Mesendoderm (in vitro differentiated cells): ENCODE measurements around the gene SHROOM2.

Experiments used
- DNase-seq: peaks from one replicate; pipeline ENCODE4 v3.0.0; 2013
- H2AK5ac ChIP-seq: 2 replicates; pipeline ENCODE4 v1.6.1; 2013; ENCODE audit warnings: low read length, inconsistent platforms
- H2BK120ac ChIP-seq: 2 replicates; pipeline ENCODE4 v1.6.1; 2013; ENCODE audit warnings: low read depth, mild to moderate bottlenecking, low read length, moderate library complexity, mixed read lengths
- H2BK15ac ChIP-seq: replicated peaks from 2 replicates; pipeline ENCODE4 v1.6.1; 2013; ENCODE audit warnings: low read depth, mild to moderate bottlenecking, moderate library complexity
- H2BK5ac ChIP-seq: 2 replicates; pipeline ENCODE4 v1.6.1; 2013; ENCODE audit warnings: low read length, inconsistent platforms
- H3K18ac ChIP-seq: 2 replicates; pipeline ENCODE4 v1.6.1; 2013; ENCODE audit warnings: mild to moderate bottlenecking, low read length, mixed read lengths
- H3K23ac ChIP-seq: one replicate; pipeline ENCODE4 v1.6.1; 2013; ENCODE audit warnings: low read length
- H3K27ac ChIP-seq: 2 replicates; pipeline ENCODE4 v1.5.1; 2013; ENCODE audit warnings: low read depth, mild to moderate bottlenecking, inconsistent platforms, low read length, moderate library complexity
- H3K27me3 ChIP-seq: 2 replicates; pipeline ENCODE4 v1.6.1; 2013; ENCODE audit warnings: low read length, control low read depth, mild to moderate bottlenecking, inconsistent platforms; ENCODE audit not compliant: insufficient read depth, poor library complexity
- H3K36me3 ChIP-seq: 2 replicates; pipeline ENCODE4 v1.6.1; 2013; ENCODE audit warnings: low read length, inconsistent platforms; ENCODE audit not compliant: control insufficient read depth, insufficient read depth
- H3K4ac ChIP-seq: one replicate; pipeline ENCODE4 v1.6.1; 2013; ENCODE audit warnings: low read depth, mild to moderate bottlenecking, low read length, moderate library complexity
- H3K4me1 ChIP-seq: 2 replicates; pipeline ENCODE4 v1.6.1; 2013; ENCODE audit warnings: low read depth, low read length, inconsistent platforms; ENCODE audit not compliant: control insufficient read depth
- H3K4me2 ChIP-seq: 2 replicates; pipeline ENCODE4 v1.6.1; 2013; ENCODE audit warnings: low read length
- H3K4me3 ChIP-seq: 2 replicates; pipeline ENCODE4 v1.5.1; 2013; ENCODE audit warnings: mild to moderate bottlenecking, low read length
- H3K56ac ChIP-seq: one replicate; pipeline ENCODE4 v1.6.1; 2013; ENCODE audit warnings: low read length
- H3K79me1 ChIP-seq: 2 replicates; pipeline ENCODE4 v1.6.1; 2013; ENCODE audit warnings: low read length, inconsistent platforms
- H3K79me2 ChIP-seq: 2 replicates; pipeline ENCODE4 v1.6.1; 2013; ENCODE audit warnings: mild to moderate bottlenecking, low read length; ENCODE audit not compliant: control insufficient read depth, insufficient read depth
- H3K9ac ChIP-seq: 2 replicates; pipeline ENCODE4 v1.6.1; 2013; ENCODE audit warnings: low read length, inconsistent platforms
- H4K5ac ChIP-seq: one replicate; pipeline ENCODE4 v1.6.1; 2013; ENCODE audit warnings: low read length
- H4K8ac ChIP-seq: one replicate; pipeline ENCODE4 v1.6.1; 2013; ENCODE audit warnings: low read depth, mild to moderate bottlenecking, control low read depth, low read length, moderate library complexity
- WGBS: extraction: QIAGEN DNeasy Blood & Tissue Kit; methylation state at CpG from one replicate; pipeline ENCODE4 v1.1.7; 2013; ENCODE audit warnings: low lambda C conversion rate, missing lambda C conversion rate; ENCODE audit not compliant: insufficient coverage; ENCODE audit errors: extremely low coverage; 5-methylcytosine and 5-hydroxymethylcytosine counted together

The SHROOM2 gene

DNA sequence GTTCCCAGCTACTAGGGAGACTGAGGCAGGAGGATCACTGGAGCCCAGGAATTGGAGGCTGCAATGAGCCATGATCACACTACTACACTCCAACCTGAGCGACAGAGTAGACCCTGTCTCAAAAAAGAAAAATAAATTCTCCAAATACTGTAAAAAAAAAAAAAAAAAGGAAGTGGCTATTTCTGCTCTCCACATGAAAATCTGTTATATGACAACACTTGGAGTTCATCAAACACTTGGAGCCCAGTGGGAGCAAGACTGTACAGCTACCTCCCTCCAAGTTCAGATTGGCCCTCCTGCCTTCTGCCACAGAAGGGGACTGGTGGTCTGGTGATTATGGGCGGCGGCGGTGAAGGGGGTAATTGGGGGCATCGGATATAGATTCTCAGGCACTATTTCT lies 172.0 kb downstream of the SHROOM2 start:
- Histone ChIP-seq H3K4me3 (no peak overlapping the region), H4K5ac (no peak overlapping the region), H2BK15ac (no peak overlapping the region), H3K36me3 (no peaks in the 10 kb centered on the region), H3K4me2 (no peak overlapping the region), H3K56ac (no peak overlapping the region), H3K27me3 (no peaks in the 10 kb centered on the region), H3K79me1 (no peaks in the 10 kb centered on the region), H3K79me2 (no peaks in the 10 kb centered on the region), H3K23ac (no peak overlapping the region), H3K4ac (no peak overlapping the region), H3K4me1 (no peaks in the 10 kb centered on the region), H4K8ac (no peak overlapping the region), H2BK5ac (no peak overlapping the region), H2BK120ac (no peak overlapping the region), H3K18ac (no peak overlapping the region), H2AK5ac (no peak overlapping the region), H3K9ac (no peak overlapping the region), H3K27ac (no peak overlapping the region)
- DNase-seq = no peak
- no CpG with 5 or more reads among the region's 5 CpGs for WGBS

DNA sequence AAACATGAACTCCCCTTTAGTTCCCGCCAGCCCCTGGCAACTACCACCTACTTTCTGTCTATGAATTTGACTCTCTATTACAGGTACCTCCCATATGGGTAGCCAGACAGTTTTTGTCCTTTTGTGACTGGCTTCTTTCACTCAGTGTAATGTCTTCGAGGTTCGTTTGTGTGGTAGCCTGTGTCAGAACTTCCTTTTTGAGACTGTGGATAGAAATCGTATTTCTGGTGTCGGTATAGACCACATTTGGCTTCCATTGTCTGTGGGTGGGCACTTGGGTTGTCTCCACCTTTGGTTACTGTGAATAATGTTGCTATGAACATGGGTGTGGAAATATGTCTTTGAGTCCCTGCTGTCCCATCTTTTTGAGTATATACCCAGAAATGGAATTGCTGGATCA lies 175.5 kb downstream of the SHROOM2 start:
- Histone ChIP-seq H4K8ac (no peak overlapping the region), H3K36me3 (no peaks in the 10 kb centered on the region), H4K5ac (no peak overlapping the region), H3K4me3 (no peak overlapping the region), H3K56ac (no peak overlapping the region), H3K18ac (no peak overlapping the region), H2BK15ac (no peak overlapping the region), H2AK5ac (no peak overlapping the region), H3K27me3 (no peaks in the 10 kb centered on the region), H2BK120ac (no peak overlapping the region), H3K4me1 (no peaks in the 10 kb centered on the region), H3K23ac (no peak overlapping the region), H3K79me1 (no peaks in the 10 kb centered on the region), H3K4me2 (no peak overlapping the region), H3K4ac (no peak overlapping the region), H3K79me2 (no peaks in the 10 kb centered on the region), H3K27ac (no peak overlapping the region), H2BK5ac (no peak overlapping the region), H3K9ac (no peak overlapping the region)
- WGBS = no CpG with 5 or more reads among the region's 5 CpGs
- DNase-seq = no peak

DNA sequence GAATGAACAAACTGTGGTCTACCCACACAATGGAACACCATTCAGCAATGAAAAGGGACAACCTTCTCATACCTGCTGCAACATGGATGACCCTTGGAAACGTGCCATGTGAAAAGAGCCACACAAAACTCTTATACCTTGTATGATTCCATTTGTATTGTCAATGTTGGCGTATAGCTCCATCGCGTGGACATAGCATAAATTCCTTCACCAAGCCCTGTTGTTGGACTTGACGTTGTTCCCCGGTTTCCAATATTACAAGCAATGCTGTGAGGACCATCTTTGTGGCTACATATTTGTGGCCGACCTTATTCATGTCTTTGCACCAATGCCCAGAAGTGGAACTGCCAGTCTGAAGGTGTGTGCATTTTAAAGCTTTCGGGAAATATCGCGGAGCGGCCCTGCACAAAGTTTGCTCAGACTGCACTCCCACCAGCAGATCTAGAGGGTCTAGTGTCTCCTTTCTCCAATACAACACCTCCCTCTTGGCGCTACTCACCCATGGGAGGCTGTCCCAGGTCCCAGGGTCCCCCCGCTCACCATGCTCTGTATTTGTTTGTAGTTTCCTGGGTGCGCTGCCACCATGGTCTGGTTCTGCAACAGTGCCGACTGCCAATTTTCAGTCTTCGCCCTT lies 180.7 kb downstream of the SHROOM2 start, which contains the start of gene CLDN34:
TSS of gene CLDN34 (plus strand) at position 584 of the 634 bp plus-strand sequence. CDS start at position 584, 0 bp downstream.
- H2BK120ac ChIP-seq = no peak within 1 kb of the TSS
- H3K18ac ChIP-seq = no peak within 1 kb of the TSS
- H3K56ac ChIP-seq = no peak within 1 kb of the TSS
- H4K5ac ChIP-seq = no peak within 1 kb of the TSS
- no CpG with 5 or more reads among the region's 16 CpGs for WGBS
- no peak within 1 kb of the TSS for H3K4me2 ChIP-seq
- H3K23ac ChIP-seq = no peak within 1 kb of the TSS
- no peak within 1 kb of the TSS for H4K8ac ChIP-seq
- H2BK5ac ChIP-seq = no peak within 1 kb of the TSS
- no peak within 1 kb of the TSS for H3K9ac ChIP-seq
- no peak within 1 kb of the TSS for H2BK15ac ChIP-seq
- no peaks in the 10 kb centered on the region for H3K79me2 ChIP-seq
- DNase-seq = no peak
- H3K27ac ChIP-seq = no peak within 1 kb of the TSS
- H3K36me3 ChIP-seq = no peaks in the 10 kb centered on the region
- H2AK5ac ChIP-seq = no peak within 1 kb of the TSS
- no peaks in the 10 kb centered on the region for H3K4me1 ChIP-seq
- H3K4ac ChIP-seq = no peak within 1 kb of the TSS
- no peaks in the 10 kb centered on the region for H3K79me1 ChIP-seq
- H3K27me3 ChIP-seq = no peaks in the 10 kb centered on the region
- H3K4me3 ChIP-seq = no peak within 1 kb of the TSS

DNA sequence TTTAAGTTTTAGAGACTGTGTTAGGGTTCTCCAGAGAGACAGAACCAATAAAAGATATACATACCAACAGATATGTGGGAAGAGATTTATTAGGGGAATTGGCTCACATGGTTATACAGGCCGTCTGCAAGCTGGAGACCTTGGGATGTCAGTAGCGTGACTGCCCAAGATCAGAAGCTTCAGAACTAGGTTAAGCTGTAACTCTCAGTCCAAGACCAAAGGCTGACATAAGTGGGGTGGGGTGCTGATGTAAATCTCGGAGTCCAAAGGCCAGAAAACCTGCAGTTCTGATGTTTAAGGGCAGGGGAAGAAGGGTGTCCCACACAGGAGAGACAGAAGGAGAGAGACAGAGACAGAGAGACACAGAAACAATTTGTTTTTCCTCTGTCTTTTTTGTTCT lies 191.4 kb downstream of the SHROOM2 start:
- Histone ChIP-seq H3K9ac (no peak overlapping the region), H2BK15ac (no peak overlapping the region), H3K4me1 (no peaks in the 10 kb centered on the region), H3K4me2 (no peak overlapping the region), H3K27me3 (no peaks in the 10 kb centered on the region), H3K56ac (no peak overlapping the region), H3K18ac (no peak overlapping the region), H4K5ac (no peak overlapping the region), H4K8ac (no peak overlapping the region), H3K4me3 (no peak overlapping the region), H2AK5ac (no peak overlapping the region), H2BK5ac (no peak overlapping the region), H3K79me2 (no peaks in the 10 kb centered on the region), H3K27ac (no peak overlapping the region), H3K4ac (no peak overlapping the region), H3K79me1 (no peaks in the 10 kb centered on the region), H2BK120ac (no peak overlapping the region), H3K23ac (no peak overlapping the region), H3K36me3 (no peaks in the 10 kb centered on the region)
- WGBS = no CpG with 5 or more reads among the region's 3 CpGs
- no peak for DNase-seq

DNA sequence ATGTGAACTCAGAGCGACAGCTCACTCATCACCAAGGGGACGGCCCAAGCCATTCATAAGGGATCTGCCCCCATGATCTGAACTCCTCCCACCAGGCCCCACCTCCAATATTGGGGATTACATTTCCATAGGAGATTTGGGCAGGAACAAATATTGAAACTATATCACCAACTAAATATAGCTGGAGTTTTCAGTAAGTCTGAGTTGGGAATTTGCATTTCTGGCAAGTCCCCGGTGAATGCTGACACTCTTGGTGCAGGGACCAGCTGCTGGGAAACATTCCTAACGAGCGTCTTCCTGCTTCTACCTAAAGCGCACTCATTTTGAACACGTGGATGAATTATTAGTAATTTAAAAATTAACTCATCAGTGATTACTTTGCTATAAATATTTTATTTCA lies 194.2 kb downstream of the SHROOM2 start:
- Histone ChIP-seq H3K79me1 (no peaks in the 10 kb centered on the region), H3K4me1 (no peaks in the 10 kb centered on the region), H2BK5ac (no peak overlapping the region), H4K5ac (no peak overlapping the region), H3K23ac (no peak overlapping the region), H3K27me3 (no peaks in the 10 kb centered on the region), H3K56ac (no peak overlapping the region), H3K9ac (no peak overlapping the region), H4K8ac (no peak overlapping the region), H3K79me2 (no peaks in the 10 kb centered on the region), H3K36me3 (no peaks in the 10 kb centered on the region), H3K4me2 (no peak overlapping the region), H3K4ac (no peak overlapping the region), H3K4me3 (no peak overlapping the region), H3K27ac (no peak overlapping the region), H2BK15ac (no peak overlapping the region), H2AK5ac (no peak overlapping the region), H2BK120ac (no peak overlapping the region), H3K18ac (no peak overlapping the region)
- no peak for DNase-seq
- WGBS = no CpG with 5 or more reads among the region's 7 CpGs

- no peak overlapping the region for H3K27ac ChIP-seq
- no peak overlapping the region for H3K18ac ChIP-seq
- no peak overlapping the region for H2AK5ac ChIP-seq
- no peak overlapping the region for H3K9ac ChIP-seq
- H3K56ac ChIP-seq = no peak overlapping the region
- no peak overlapping the region for H3K4me3 ChIP-seq
- no peak overlapping the region for H2BK15ac ChIP-seq
- no peak overlapping the region for H3K4ac ChIP-seq
- no peak overlapping the region for H2BK120ac ChIP-seq
- no peak for DNase-seq
- H3K79me2 ChIP-seq = no peaks in the 10 kb centered on the region
- H3K36me3 ChIP-seq = no peaks in the 10 kb centered on the region
- no peak overlapping the region for H4K8ac ChIP-seq
- H3K79me1 ChIP-seq = no peaks in the 10 kb centered on the region
- no peaks in the 10 kb centered on the region for H3K4me1 ChIP-seq
- H3K23ac ChIP-seq = no peak overlapping the region
- H2BK5ac ChIP-seq = no peak overlapping the region
- no peak overlapping the region for H3K4me2 ChIP-seq
- WGBS = no CpG with 5 or more reads among the region's 5 CpGs
- H3K27me3 ChIP-seq = no peaks in the 10 kb centered on the region
- H4K5ac ChIP-seq = no peak overlapping the region
These were observed 194.7 kb downstream of the SHROOM2 start for GRCh38 chrX:9980927-9981326.
